ENCODE data around the gene AP2M1. TPM values are rescaled to one million over a fixed set of nuclear protein-coding genes. Genes with fewer than 3 reads are reported as not detected.
A peak's percentile ranks its signal among the peaks of the same experiment; 100 is the strongest.

AP2M1 gene
- polyA plus RNA-seq, 3 donors, result 329 to 372 (median 369) TPM

DNA sequence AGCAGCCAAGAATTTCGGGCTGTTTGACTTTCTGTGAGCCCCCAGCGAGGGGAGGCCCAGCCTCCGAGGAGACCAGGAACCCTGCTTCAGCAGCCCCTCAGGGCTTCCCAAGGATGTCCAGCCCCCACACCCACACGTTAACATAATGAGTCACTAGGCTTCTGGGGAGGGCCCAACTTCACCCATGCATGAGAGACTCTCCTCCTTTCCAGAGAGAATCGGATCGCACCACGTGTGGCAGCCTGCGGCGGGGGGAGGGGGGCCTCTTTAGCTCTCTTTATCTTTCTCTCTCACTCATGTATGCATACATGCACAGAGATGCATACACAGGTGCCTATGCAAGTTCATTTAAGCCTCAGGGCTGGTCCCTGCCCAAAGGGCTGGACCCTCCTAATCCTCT lies 3.1 kb upstream of the AP2M1 start:
- no peak for DNase-seq (ENCODE audit: extremely low read depth in 1 of 11, low read depth in 9 of 11, low spot score in 4 of 11)

DNA sequence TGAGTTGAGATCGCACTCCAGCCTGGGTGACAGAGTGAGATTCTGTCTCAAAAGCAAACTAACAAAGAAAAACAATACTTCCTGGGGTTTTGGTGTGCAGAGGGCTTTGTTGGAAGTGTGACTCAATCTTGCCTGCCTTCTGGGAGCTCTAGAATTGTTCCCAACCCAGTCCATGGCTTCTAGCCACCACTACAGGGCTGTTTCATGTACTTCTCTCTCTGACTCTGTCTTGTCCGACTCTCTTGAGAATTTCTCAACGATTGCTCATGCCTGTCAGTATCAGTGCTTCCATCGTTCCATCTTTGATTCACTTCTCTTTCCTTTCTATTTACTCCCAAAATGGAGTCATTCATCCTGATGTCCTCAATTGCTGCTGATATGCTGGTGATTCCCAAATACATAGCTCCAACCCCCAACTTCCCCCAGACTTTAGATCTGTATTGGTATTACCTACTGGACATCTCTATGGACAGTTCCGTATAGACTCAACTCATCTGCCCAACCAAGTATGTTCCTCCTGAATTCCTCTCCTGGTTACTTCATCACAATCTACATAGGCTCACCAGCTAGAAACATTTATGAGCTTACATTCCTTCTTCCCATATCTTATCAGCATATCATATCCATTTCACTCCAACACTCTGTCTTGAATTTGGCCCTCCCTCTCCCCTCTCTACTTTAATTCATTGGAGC lies 1.8 kb upstream of the AP2M1 start:
- no peak for DNase-seq (ENCODE audit: extremely low read depth in 1 of 11, low read depth in 9 of 11, low spot score in 4 of 11)

DNA sequence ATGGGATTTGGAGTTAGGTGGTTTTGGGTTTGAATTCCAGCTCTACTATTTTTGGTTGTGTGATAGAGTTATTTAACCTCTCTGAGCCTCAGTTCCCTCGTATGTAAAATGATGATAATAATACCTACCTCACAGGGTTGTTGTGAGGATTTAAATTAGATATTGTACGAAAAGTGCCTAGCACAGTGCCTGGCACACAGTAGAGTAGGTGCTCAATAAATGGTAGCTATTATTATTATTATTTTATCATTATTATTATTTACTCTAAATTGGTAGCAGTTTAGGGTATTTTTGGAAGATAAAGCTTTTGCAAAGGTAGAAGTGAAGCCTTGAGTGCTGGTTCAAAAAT lies 1.3 kb upstream of the AP2M1 start:
- no peak for DNase-seq (ENCODE audit: extremely low read depth in 1 of 11, low read depth in 9 of 11, low spot score in 4 of 11)

DNA sequence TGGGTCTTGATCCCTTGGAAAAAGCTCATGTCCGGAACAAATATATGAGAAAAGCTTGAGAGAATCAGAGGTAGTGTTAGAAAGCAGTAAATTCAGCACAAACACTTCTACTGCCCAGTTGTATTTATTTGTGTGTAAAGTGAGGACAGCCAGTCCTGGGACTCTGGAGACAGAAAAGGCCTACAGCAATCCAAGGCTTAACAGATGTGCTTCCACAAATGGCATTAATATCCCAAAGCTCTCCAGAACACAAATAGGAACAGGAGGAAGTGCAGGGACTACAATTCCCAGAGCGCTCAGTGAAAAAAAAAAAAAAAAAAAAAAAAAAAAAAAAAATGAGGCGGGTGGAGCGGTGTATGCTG lies 390 bp upstream of the AP2M1 start:
- no peak for DNase-seq (ENCODE audit: extremely low read depth in 1 of 11, low read depth in 9 of 11, low spot score in 4 of 11)

DNA sequence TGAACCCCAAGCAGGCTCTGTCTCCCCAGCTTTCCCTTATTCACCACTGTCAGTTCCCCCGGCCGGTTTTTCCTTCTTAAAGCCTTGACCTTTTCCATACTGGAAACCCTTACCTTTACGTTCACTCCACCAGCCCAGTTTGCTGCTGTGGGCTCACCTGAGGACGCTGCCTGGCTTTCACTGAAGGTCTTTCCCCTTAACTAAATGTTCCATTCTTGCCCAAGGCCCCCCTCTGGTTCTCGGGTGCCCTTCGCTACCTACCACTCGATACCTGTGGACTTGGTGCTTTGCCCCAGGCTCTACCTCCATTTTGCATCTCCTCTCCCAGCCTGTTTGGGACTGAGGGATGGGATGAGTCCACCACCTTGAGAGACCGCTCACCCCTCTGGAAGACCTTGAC lies 851 bp downstream of the AP2M1 start:
- DNase-seq (ENCODE audit: extremely low read depth in 1 of 11, low read depth in 9 of 11, low spot score in 4 of 11), result no peak

DNA sequence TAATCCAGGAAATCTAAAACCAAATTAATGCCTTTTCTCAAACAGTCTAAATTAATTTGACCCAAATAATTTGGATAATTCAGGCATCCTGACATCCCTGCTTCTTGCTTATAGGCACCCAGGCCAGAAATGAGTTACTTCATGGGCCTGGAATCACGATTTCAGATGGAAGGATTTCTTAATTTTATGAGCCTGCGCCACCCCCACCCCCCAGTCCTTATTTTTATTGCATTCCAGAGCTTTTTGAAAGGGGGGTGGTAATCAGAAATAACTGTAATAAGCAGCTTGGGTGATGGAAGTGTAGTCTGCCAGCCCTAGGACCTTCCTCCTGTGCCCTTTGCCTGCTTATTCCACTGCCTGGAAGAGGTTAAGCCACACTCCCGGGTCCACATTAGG lies 1.3 kb downstream of the AP2M1 start:
- no peak for DNase-seq (ENCODE audit: extremely low read depth in 1 of 11, low read depth in 9 of 11, low spot score in 4 of 11)

DNA sequence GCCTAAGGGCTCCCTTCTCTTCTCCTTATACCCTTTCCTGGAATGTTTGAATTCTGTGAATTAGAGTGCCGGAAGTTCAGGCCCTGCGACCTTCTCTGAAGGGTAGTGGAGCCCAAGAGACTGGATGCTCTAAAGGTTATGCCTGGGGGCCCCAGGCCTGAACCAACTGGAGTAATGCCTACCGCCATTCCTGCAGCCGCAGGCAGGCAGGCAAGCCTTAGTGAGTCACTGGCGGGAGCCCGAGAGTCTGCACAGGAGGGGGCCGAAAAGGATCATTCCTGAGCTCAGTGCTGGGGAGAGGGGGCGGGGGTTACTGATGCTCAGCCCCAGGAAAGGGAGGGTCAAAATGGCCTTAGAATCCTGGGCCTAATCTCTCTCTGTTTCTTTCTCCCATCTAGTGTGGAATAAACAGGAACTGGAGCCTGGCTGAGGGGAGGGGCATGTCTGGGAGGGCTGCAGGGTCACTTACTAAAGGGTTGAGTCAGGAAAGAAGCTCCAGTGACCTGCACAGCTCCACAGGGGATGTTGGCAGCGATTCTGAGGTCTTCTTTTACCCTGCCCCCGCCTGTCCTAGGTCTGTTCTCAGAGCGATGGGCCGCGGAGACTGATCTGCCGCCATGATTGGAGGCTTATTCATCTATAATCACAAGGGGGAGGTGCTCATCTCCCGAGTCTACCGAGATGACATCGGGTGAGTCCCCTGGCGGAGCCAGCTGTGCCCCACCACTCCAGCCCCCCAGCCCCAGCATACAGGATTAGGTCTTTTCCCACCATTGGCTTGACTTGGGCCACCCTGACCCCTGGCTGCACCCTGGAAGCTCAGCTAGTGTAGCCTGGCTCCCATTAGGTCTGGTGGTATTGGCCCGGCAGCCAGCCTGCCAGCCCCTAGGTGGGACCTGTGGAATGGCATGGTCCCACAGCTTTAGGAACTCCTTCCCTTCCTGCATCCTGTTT lies 2.0 kb downstream of the AP2M1 start:
- peak in 1 of 11 donors; percentile 15 for DNase-seq (ENCODE audit: extremely low read depth in 1 of 11, low read depth in 9 of 11, low spot score in 4 of 11)

DNA sequence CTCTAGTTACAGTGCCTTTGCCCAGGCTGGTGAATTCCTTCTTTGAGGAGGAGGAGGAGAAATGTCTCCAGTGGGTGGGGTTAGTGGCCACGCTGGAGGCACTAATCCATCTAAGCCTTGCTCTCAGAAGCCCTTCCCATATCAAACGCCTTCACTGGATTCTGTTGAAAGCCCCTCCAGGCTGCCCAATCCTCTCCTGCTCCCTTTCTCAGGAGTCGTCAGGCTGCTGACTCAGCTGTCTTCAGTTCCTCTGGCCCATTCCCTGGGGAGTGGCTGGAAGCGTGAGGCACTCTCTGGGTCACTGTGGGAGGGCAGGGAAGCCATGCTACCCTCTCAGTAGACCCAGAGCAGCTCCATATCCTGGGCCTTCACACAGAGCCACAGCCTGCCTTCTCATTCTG lies 2.7 kb downstream of the AP2M1 start:
- no peak for DNase-seq (ENCODE audit: extremely low read depth in 1 of 11, low read depth in 9 of 11, low spot score in 4 of 11)

DNA sequence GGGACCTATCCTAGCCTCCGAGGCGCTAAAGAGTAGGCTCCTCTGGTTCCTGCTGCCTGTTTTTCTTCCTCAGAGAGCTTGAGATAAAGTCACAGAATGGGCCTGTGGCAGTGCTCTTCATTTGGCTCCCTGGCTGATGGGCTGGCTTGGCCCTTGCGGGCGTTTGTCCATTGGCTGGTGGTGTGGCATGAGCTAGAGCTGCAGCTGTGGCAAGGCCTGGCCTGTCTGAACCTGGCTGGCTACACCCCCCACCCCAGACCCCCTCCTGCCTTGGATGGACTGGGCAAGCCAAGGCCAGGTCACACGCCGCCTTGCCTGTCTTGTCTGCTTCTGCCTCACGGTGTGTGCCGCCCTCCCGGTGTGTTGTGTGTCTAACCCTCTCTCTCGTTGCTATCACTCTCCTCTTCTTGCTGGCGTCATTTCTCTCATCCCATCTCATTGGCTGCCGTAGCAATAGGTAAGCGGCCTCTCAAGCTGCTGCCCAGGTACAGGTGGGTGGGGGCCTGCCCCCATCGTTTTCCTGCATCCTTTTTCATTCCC lies 3.2 kb downstream of the AP2M1 start:
- DNase-seq (ENCODE audit: extremely low read depth in 1 of 11, low read depth in 9 of 11, low spot score in 4 of 11), result no peak

DNA sequence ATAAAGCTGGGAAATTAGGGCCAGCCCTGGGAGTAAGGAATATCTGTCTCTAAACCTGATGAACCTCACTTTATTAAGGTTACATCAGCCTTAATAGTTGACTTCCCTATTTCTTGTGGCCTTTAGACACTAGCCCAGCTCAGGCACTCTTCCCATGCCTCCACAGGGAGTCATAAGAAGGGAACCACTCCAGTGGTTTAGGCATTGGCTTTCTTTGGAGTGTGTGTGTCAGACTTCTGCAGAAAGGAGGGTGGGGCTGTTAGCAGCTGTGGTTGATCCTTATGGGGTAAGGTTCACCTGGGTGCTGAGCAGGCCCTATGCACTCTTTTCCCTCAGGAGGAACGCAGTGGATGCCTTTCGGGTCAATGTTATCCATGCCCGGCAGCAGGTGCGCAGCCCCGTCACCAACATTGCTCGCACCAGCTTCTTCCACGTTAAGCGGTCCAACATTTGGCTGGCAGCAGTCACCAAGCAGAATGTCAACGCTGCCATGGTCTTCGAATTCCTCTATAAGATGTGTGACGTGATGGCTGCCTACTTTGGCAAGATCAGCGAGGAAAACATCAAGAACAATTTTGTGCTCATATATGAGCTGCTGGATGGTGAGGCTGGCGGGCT lies 4.0 kb downstream of the AP2M1 start:
- no peak for DNase-seq (ENCODE audit: extremely low read depth in 1 of 11, low read depth in 9 of 11, low spot score in 4 of 11)

DNA sequence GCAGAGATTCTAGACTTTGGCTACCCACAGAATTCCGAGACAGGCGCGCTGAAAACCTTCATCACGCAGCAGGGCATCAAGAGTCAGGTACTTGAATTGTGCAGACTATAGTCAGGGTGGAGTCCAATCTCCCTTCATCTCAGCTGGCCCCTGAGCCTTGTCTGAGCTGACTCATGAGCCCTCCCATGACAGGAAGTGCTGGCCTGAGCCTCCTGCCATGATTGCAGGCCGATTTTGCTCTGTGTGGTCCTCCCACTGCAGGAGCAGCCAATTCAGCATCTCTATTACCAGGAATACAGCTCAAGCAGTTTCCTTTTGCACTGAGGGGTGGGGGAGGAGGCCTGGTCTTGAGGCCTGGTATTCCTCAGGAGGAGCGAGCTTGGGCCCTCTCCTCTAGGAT lies 5.5 kb downstream of the AP2M1 start:
- no peak for DNase-seq (ENCODE audit: extremely low read depth in 1 of 11, low read depth in 9 of 11, low spot score in 4 of 11)

DNA sequence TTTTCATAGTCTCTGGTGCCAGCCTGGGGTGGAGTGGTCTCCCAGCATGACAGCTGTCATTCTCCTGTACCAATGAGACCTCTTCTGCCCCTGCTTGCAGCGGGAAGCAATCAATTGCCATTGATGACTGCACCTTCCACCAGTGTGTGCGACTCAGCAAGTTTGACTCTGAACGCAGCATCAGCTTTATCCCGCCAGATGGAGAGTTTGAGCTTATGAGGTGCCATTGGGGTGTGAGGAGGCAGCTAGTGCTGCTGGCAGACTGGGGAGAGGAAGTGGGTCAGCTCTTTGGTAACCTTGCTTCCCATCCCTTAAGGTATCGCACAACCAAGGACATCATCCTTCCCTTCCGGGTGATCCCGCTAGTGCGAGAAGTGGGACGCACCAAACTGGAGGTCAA lies 6.9 kb downstream of the AP2M1 start:
- no peak for DNase-seq (ENCODE audit: extremely low read depth in 1 of 11, low read depth in 9 of 11, low spot score in 4 of 11)

DNA sequence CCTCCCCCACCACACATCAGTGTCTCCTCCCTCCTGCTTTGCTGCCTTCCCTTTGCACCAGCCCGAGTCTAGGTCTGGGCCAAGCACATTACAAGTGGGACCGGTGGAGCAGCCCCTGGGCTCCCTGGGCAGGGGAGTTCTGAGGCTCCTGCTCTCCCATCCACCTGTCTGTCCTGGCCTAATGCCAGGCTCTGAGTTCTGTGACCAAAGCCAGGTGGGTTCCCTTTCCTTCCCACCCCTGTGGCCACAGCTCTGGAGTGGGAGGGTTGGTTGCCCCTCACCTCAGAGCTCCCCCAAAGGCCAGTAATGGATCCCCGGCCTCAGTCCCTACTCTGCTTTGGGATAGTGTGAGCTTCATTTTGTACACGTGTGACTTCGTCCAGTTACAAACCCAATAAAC lies 9.0 kb downstream of the AP2M1 start:
- DNase-seq (ENCODE audit: extremely low read depth in 1 of 11, low read depth in 9 of 11, low spot score in 4 of 11), result no peak

DNA sequence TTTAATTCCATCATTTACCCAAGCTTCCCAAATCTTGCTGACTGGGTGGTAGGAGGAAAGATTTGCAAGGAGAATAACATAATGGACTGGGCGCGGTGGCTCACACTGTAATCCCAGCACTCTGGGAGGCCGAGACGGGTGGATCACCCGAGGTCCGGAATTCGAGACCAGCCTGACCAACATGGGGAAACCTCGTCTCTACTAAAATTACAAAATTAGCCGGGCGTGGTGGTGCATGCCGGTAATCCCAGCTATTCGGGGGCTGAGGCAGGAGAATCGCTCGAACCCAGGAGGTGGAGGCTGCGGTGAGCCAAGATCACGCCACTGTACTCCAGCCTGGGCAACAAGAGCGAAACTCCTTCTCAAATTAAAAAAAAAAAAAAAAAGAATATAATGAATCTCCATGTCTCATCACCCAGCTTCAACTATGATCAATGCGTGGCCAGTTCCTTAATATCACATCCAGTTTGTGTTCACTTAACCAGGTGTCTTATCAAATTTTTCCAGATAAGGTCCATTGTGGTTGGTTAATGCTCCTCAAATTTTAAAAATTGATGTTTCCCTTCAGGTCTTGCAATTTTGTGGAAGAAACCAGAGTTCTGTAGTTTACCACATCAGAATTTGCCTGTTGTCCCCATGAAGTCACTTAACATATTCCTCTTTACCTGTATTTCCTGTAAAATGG lies 10.0 kb downstream of the AP2M1 start:
- no peak for DNase-seq (ENCODE audit: extremely low read depth in 1 of 11, low read depth in 9 of 11, low spot score in 4 of 11)

DNA sequence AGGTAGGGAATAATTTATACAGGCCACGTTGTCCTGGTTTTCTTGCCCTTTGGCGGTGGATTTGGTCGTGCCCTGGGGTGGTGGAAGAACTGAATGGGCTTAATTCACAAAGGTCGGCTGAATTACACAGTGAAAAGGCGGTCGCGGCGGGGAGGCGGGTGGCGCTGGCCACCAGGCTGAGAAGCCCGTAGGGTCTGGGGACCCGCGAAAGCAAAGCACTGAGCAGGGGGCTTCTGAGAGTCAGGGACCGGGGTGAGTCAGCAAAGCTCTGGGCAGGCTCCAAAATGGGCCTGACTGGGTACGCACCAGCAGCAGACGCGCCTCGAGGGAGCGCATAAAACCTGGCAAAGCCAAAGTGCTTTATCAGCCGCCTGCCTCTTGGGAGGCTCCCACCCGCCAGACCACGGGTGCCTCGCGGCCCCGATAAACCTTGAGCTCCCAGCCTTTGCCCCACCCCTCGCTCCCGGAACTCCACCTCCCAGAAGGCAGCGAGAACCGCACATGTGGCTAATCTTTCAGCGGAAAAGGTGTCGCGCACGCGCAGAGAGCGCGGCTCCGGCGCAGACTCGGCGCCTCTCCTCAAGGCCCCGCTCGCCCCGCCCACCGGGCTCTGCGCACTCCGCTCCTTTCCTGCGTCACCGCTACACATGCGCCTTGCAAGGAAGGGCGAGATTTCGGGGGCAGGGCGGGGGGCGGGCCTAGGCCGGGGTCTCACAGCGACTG lies 11.0 kb downstream of the AP2M1 start:
- peak; percentile 98 to 100 (median 99) for DNase-seq (ENCODE audit: extremely low read depth in 1 of 11, low read depth in 9 of 11, low spot score in 4 of 11)

DNA sequence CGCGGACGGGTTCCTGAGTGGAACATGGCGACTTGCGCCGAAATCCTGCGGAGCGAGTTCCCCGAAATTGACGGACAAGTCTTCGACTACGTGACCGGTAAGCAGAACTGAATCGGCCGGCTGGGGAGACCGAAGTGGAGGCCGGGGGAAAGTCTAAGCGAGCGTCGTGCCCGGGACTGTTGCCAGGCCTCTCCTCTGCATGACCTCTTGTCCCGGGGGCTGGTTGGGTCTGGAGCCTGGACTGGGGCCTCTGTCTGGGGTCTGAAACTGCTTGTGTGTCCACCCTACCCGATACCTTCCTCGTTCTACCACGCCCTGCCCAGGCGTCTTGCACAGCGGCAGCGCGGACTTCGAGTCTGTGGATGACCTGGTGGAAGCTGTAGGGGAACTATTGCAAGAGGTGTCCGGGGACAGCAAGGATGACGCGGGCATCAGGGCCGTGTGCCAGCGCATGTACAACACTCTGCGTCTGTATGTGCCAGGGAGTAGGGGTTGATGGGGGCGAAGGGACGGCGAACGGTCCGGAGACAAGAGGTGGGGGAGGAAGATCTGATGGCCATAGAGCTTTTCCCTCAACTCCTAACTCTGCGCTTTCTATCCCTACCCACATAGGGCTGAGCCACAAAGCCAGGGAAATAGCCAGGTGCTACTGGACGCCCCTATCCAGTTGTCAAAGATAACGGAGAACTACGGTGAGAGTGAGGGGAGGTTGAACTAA lies 11.7 kb downstream of the AP2M1 start, which contains the start of gene ABCF3:
TSS of gene ABCF3 (plus strand) at position 16 of the 718 bp plus-strand sequence. CDS start at position 25, 9 bp downstream.
- DNase-seq (ENCODE audit: extremely low read depth in 1 of 11, low read depth in 9 of 11, low spot score in 4 of 11), result no peak

DNA sequence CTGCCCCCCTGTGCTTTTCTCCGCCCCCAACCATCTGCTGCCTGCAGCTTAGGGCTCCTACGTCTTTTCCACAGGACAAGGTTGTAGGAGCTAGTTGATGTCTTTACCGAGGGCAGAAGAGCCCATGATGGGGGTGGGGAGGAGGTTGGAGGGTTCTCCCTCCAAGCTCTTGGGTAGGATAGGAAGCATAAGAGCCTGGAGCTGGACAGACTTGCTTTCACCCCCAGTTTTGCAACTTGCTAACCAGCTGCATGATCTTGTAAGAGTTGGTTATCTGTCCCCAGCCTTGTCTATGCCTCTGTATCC lies 12.2 kb downstream of the AP2M1 start:
- DNase-seq (ENCODE audit: extremely low read depth in 1 of 11, low read depth in 9 of 11, low spot score in 4 of 11), result no peak

DNA sequence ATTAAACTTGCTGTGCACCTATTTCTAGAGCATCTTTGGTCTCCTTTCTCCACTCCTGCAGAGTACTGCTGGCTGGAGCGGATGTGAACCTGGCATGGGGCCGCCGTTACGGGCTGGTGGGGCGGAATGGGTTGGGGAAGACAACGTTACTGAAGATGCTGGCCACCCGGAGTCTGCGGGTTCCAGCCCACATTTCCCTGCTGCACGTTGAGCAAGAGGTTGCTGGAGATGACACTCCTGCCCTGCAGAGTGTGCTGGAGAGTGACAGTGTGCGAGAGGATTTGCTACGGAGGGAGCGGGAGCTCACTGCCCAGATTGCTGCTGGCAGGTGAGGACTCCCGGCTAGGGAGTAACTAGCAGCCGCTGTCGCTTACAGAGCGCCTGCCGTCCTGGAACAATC lies 13.4 kb downstream of the AP2M1 start:
- DNase-seq (ENCODE audit: extremely low read depth in 1 of 11, low read depth in 9 of 11, low spot score in 4 of 11), result no peak

Data from renal cortex interstitium (tissue), 11 donors.